BJ (cell line): ENCODE results near the gene TBX5. TPM values are rescaled to one million over a fixed set of nuclear protein-coding genes. Genes with fewer than 3 reads are reported as not detected.

Experiments
- CTCF ChIA-PET: fragments of 350-600 bp; formaldehyde crosslinking; extraction: SDS; loops from one replicate; lab custom pipeline; 2021; ENCODE audit warnings: antibody characterized with exemption, inconsistent platforms; lab: Yijun Ruan, JAX
- POLR2A ChIA-PET: fragments of 300-600 bp; sonication (Branson Sonifier 250); formaldehyde crosslinking; extraction: SDS; loops from one replicate; lab custom pipeline; 2021; ENCODE audit warnings: antibody characterized with exemption; lab: Charles Lee
- DNase-seq: peaks from one replicate; pipeline ENCODE4 v3.0.0-alpha.2; 2011; ENCODE audit warnings: low read depth
- H3K27me3 ChIP-seq: 2 replicates; pipeline ENCODE4 v1.6.0; 2011; ENCODE audit warnings: low read length; ENCODE audit not compliant: control insufficient read depth, insufficient read depth
- H3K36me3 ChIP-seq: 2 replicates; pipeline ENCODE4 v1.5.1; 2011; ENCODE audit warnings: low read length; ENCODE audit not compliant: control insufficient read depth, insufficient read depth
- H3K4me3 ChIP-seq: 2 replicates; pipeline ENCODE4 v1.5.1; 2011; ENCODE audit warnings: low read depth, mild to moderate bottlenecking, control low read depth, low read length
- polyA plus RNA-seq: library from polyadenylated mRNA; depleted of rRNA; stranded (reverse); fragments of >200 nt; gene quantifications from 2 replicates; pipeline ENCODE4 v1.2.3, GENCODE V29; 2011
- TF ChIP-seq, protein P1 (sequence below): IDR thresholded peaks from 2 replicates; pipeline ENCODE4 v1.5.1; 2011; ENCODE audit warnings: low read depth, mild to moderate bottlenecking, control low read depth, inconsistent platforms, low read length, moderate library complexity; ENCODE audit not compliant: insufficient read depth

The TBX5 gene
- polyA plus RNA-seq, 1 experiment = 30.8 TPM

DNA sequence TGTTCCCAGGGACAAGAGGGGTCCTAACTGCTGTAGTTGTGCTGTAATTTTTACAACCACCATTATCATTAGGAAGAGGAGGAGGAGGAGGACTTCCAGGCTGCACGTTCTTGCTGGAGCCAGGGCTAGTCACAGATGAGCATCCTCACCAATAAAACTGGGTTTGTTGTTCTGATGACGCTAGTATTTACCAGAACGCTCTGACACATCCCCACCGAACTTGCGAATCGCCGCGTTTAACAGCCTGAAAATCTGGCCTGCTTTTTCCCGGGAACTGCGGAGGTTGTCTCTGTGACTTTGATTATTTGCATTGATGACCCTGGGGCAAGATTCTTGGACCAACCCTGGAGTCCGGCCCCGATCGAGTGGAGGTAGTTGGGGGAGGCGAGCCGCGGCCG, 10.2 kb downstream of the TBX5 start:
- peak; percentile 83 for DNase-seq
- ChIA-PET CTCF (interaction anchor here (1.6 kb wide), 1 partner anchor 83 kb away, joined by 3 read pairs; no protein-coding TSS in a partner anchor), POLR2A (interaction anchor here (0.6 kb wide), 1 partner anchor 366 kb away, joined by 3 read pairs; no protein-coding TSS in a partner anchor)
- TF ChIP-seq, protein P1, sequence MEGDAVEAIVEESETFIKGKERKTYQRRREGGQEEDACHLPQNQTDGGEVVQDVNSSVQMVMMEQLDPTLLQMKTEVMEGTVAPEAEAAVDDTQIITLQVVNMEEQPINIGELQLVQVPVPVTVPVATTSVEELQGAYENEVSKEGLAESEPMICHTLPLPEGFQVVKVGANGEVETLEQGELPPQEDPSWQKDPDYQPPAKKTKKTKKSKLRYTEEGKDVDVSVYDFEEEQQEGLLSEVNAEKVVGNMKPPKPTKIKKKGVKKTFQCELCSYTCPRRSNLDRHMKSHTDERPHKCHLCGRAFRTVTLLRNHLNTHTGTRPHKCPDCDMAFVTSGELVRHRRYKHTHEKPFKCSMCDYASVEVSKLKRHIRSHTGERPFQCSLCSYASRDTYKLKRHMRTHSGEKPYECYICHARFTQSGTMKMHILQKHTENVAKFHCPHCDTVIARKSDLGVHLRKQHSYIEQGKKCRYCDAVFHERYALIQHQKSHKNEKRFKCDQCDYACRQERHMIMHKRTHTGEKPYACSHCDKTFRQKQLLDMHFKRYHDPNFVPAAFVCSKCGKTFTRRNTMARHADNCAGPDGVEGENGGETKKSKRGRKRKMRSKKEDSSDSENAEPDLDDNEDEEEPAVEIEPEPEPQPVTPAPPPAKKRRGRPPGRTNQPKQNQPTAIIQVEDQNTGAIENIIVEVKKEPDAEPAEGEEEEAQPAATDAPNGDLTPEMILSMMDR = no peak
- Histone ChIP-seq H3K4me3 (peak overlapping the region; percentile 42), H3K36me3 (peaks cover 29% of the 10 kb centered on the region), H3K27me3 (no peaks in the 10 kb centered on the region)

DNA sequence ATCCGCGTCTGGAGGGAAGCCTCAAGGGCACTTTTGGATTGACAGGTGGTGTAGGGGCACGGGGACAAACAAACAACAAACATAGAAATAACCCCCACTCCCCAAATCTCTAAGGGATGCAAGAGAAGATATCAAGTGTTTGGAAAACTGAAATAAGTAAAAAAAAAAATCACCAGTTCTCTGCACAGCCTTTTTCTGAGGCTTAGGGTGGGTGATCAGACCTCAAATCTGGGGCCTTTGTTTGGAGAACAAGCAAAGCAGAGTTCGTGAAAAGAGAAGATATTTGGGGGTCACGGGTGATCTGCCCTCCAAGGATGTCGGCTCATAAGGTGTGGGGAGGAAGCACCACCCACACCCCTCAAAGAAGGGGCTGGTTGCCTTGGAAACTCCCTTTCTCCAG, 10.7 kb downstream of the TBX5 start:
- ChIA-PET POLR2A (interaction anchor here (0.6 kb wide), 1 partner anchor 366 kb away, joined by 3 read pairs; no protein-coding TSS in a partner anchor), CTCF (no interaction called here)
- DNase-seq = no peak
- TF ChIP-seq, protein P1 = no peak
- H3K4me3 ChIP-seq = no peak overlapping the region
- no peaks in the 10 kb centered on the region for H3K27me3 ChIP-seq
- H3K36me3 ChIP-seq = peaks cover 25% of the 10 kb centered on the region

DNA sequence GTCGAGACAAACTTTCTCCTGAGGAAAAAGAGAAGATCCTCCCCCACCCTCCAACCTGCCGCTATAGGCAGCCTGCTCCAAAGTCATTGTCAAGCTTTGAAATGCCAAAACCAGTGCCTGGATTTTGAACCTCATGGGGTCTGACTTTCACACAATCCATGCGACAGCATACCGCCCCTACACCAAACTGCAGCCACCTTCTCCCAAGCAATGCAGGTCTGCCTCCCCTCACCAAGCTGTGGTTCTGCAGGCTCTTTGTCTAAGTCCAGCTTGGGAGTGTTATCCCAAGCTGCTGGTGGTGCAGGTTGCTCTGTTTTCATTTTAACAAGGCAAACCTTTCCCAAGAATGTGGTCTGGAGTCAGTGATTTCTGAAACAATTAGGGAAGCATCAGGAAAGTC, 12.4 kb downstream of the TBX5 start:
- ChIA-PET CTCF (interaction anchor here (0.8 to 1.0 kb wide), 2 partner anchors 82 to 96 kb away, joined by 3 read pairs; no protein-coding TSS in a partner anchor), POLR2A (no interaction called here)
- no peak for DNase-seq
- Histone ChIP-seq H3K36me3 (peaks cover 21% of the 10 kb centered on the region), H3K4me3 (no peak overlapping the region), H3K27me3 (no peaks in the 10 kb centered on the region)
- TF ChIP-seq, protein P1 = no peak

DNA sequence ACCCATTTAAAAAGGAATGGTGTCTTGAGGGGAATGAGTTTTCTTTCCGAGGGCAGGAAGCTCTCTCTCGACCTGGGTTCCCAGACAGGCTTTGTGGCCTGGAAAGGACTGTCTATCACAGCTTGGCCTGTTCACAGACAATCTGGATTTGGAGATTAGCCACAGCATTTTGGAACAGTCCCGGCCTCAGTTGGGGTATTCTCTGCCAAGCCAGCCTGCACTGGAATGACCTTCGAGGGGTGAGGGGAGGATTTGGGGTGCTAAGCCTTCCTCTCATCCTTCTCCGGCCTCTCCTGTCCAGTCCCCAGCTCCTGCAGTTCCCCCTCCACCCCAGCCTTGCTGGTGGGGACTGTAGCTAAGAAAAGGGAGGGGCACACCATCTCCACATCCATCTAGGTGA, 13.0 kb downstream of the TBX5 start:
- POLR2A ChIA-PET = no interaction called here
- DNase-seq = no peak

DNA sequence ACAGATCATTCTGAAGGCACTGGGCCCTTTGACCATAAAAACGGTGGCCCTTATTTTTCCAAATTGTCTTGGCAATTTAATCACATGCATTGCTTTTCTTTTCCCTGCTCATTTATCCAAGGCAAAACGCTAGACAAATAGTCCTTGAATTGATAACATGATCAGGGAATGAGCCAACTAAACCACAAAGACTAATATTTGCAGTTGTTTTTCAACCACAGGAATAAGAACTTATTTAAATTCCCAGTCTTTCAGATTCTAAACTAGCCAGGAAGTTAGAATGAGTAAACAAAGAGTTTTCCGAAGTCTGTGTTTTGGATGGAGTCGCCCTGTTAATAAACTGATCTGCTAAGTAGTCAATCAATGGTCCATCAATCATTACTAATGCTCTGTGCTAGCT, 14.9 kb downstream of the TBX5 start:
- CTCF ChIA-PET = interaction anchor here (1.9 kb wide), 1 partner anchor 145 kb away, joined by 5 read pairs; no protein-coding TSS in a partner anchor
- Histone ChIP-seq H3K36me3 (peaks cover 21% of the 10 kb centered on the region), H3K4me3 (no peak overlapping the region), H3K27me3 (no peaks in the 10 kb centered on the region)
- POLR2A ChIA-PET = no interaction called here
- DNase-seq = no peak
- TF ChIP-seq, protein P1 = no peak

More for the DNA sequence above, 13.0 kb downstream of the TBX5 start:
- Histone ChIP-seq H3K36me3 (peaks cover 19% of the 10 kb centered on the region), H3K27me3 (no peaks in the 10 kb centered on the region), H3K4me3 (no peak overlapping the region)
- CTCF ChIA-PET = interaction anchor here (0.8 to 1.0 kb wide), 2 partner anchors 83 to 97 kb away, joined by 3 read pairs; no protein-coding TSS in a partner anchor
- TF ChIP-seq, protein P1 = no peak
